ENCODE data around the gene FRMD8. TPM values are rescaled to one million over a fixed set of nuclear protein-coding genes. Genes with fewer than 3 reads are reported as not detected.

FRMD8 gene
- total and polyA plus RNA-seq, 2 of the 8 experiments (the other 6 are each of a cell fraction or from before 2014, with no cell fraction given): 15.0 to 19.2 TPM

DNA sequence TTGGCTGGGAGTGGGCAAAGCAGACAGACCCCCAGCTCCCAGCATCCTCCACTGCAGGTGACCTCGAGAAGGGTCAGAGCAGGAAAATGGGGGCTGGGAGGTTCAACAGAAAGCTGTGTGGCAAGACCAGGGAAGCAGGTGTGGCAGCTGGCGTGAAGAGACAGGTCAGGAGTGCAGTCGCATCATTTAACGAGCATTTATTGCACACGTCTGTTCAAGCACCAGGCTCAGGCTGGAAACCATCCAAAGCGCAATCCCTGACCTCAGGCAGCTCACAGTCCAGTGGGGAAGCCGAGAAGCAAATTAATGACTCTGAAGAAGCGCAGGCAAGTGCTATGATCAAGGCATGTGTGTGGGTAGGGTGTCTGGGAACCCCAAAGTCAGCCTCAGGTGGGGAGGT, 11.4 kb upstream of the FRMD8 start:
- H4K8ac ChIP-seq (ENCODE audit: extremely low read depth, insufficient read depth, low read length): no peak overlapping the region
- no peak overlapping the region for H3K14ac ChIP-seq (ENCODE audit: insufficient read length)
- no peak overlapping the region for H4K5ac ChIP-seq (ENCODE audit: insufficient read length, low read depth, low read length)
- no peak overlapping the region for H3K4me3 ChIP-seq (ENCODE audit: extremely low read depth in 1 of 4, insufficient read depth in 2 of 4, low read depth in 3 of 4, low read length in 4 of 4)
- DNase-seq (ENCODE audit: low read depth in 1 of 2, low spot score in 2 of 2) (no peak), FAIRE-seq (no peak)
- H3K27ac ChIP-seq (ENCODE audit: low read depth, low read length): no peak overlapping the region
- no peak overlapping the region for H4K91ac ChIP-seq (replicated peaks; ENCODE audit: insufficient read length, low read length)
- no peak overlapping the region for H3K18ac ChIP-seq (ENCODE audit: extremely low read depth, low read length)
- POLR2A ChIA-PET (ENCODE audit: partially characterized antibody): interaction anchor here (0.7 to 3.9 kb wide), 12 partner anchors 8 to 150 kb away, joined by 3 to 16 read pairs (median 5); partner anchors contain the start of genes MALAT1, NEAT1, SCYL1 and TIGD3
- H2AFZ ChIP-seq (ENCODE audit: low read length): 0 out of 2 replicates have a peak overlapping the region, but pooled peaks have one; percentile 14
- no peak overlapping the region for H3K56ac ChIP-seq (replicated peaks; ENCODE audit: insufficient read length, low read depth, low read length)
- WGBS, 2 experiments (ENCODE audit: extremely low coverage in 1 of 2, insufficient coverage in 1 of 2, insufficient read length in 1 of 2, insufficient replicate concordance in 2 of 2, low coverage in 1 of 2, low lambda C conversion rate in 2 of 2, missing lambda C conversion rate in 1 of 2): 88% methylated on average over 8 of the region's 8 CpGs; no CpG with 5 or more reads in 1 of the 2 experiments
- no peaks in the 10 kb centered on the region for H3K9me3 ChIP-seq (ENCODE audit: insufficient read depth in 2 of 2, low read depth in 1 of 2, low read length in 1 of 2)
- no peaks in the 10 kb centered on the region for H3K79me2 ChIP-seq (ENCODE audit: control insufficient read depth in 1 of 2, insufficient read depth in 2 of 2, low read length in 2 of 2)
- no peaks in the 10 kb centered on the region for H4K20me1 ChIP-seq (replicated peaks in 1 of 2; ENCODE audit: control insufficient read depth in 1 of 2, insufficient read depth in 2 of 2, low read length in 2 of 2)
- no peak overlapping the region for H3K4me2 ChIP-seq (ENCODE audit: insufficient read depth in 1 of 2, low read depth in 2 of 2, low read length in 2 of 2)
- no peak overlapping the region for H3K23ac ChIP-seq (ENCODE audit: insufficient read length)
- CTCF ChIA-PET (ENCODE audit: partially characterized antibody): interaction anchor here (0.6 to 2.8 kb wide), 12 partner anchors 10 to 166 kb away, joined by 3 to 17 read pairs (median 4); no protein-coding TSS in a partner anchor
- no peaks in the 10 kb centered on the region for H3K36me3 ChIP-seq (ENCODE audit: control insufficient read depth in 2 of 4, insufficient read depth in 4 of 4, low read length in 3 of 4)
- no peak overlapping the region for H2BK20ac ChIP-seq (ENCODE audit: low read length)
- 0 out of 2 replicates have a peak overlapping the region, but pooled peaks have one; percentile 35 for H2BK5ac ChIP-seq (ENCODE audit: low read depth, low read length)
- no peak overlapping the region for H2BK12ac ChIP-seq (ENCODE audit: low read depth, low read length)
- no peak overlapping the region for H3K9ac ChIP-seq (replicated peaks in 1 of 4; ENCODE audit: extremely low read depth in 1 of 4, low read depth in 3 of 4, low read length in 3 of 4)
- H2AK5ac ChIP-seq (ENCODE audit: low read depth, low read length): no peak overlapping the region
- H3K4me1 ChIP-seq (replicated peaks in 1 of 4; ENCODE audit: control insufficient read depth in 3 of 4, insufficient read depth in 4 of 4, low read length in 3 of 4): no peaks in the 10 kb centered on the region
- no peaks in the 10 kb centered on the region for H3K23me2 ChIP-seq (ENCODE audit: low read depth, low read length)
- no peak overlapping the region for H2BK15ac ChIP-seq (ENCODE audit: low read length)
- no peaks in the 10 kb centered on the region for H3K79me1 ChIP-seq (ENCODE audit: low read depth, low read length)
- H3K4ac ChIP-seq (replicated peaks; ENCODE audit: insufficient read length, low read depth, low read length): no peak overlapping the region
- H3K27me3 ChIP-seq (replicated peaks in 1 of 4; ENCODE audit: control insufficient read depth in 3 of 4, extremely low read depth in 1 of 4, insufficient read depth in 3 of 4, low read length in 3 of 4): no peaks in the 10 kb centered on the region
- no peak overlapping the region for H2BK120ac ChIP-seq (replicated peaks; ENCODE audit: low read depth, low read length)
- TF ChIP-seq SP1 (IDR thresholded peaks at IDR 0.05; ENCODE audit: low read depth, low read length): no peak
- TF ChIP-seq, protein P1, sequence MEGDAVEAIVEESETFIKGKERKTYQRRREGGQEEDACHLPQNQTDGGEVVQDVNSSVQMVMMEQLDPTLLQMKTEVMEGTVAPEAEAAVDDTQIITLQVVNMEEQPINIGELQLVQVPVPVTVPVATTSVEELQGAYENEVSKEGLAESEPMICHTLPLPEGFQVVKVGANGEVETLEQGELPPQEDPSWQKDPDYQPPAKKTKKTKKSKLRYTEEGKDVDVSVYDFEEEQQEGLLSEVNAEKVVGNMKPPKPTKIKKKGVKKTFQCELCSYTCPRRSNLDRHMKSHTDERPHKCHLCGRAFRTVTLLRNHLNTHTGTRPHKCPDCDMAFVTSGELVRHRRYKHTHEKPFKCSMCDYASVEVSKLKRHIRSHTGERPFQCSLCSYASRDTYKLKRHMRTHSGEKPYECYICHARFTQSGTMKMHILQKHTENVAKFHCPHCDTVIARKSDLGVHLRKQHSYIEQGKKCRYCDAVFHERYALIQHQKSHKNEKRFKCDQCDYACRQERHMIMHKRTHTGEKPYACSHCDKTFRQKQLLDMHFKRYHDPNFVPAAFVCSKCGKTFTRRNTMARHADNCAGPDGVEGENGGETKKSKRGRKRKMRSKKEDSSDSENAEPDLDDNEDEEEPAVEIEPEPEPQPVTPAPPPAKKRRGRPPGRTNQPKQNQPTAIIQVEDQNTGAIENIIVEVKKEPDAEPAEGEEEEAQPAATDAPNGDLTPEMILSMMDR (IDR thresholded peaks at IDR 0.05; ENCODE audit: control extremely low read depth in 1 of 3, insufficient read depth in 1 of 3, low read depth in 1 of 3, low read length in 3 of 3): no peak
- no peak for TF ChIP-seq CREB1 (IDR thresholded peaks at IDR 0.05)

Data from H1 (cell line).